Sigmoid colon (tissue), 3 donors: ENCODE results near the gene HOXD11.

ENCODE experiments used
- POLR2A ChIP-seq, 2 donors: fragments of 450-650 bp; IDR thresholded peaks; one replicate each; pipeline ENCODE4 v1.6.1; 2016; ENCODE audit warnings: antibody characterized with exemption in 2 of 2, mild to moderate bottlenecking in 2 of 2, moderate library complexity in 2 of 2
- TF ChIP-seq, protein P1 (sequence below), 4 experiments: fragments of 450-650 bp in 3 of 4; fragments of 200-600 bp in 1 of 4; IDR thresholded peaks; one replicate each; pipeline ENCODE4 v1.5.1; 2016 to 2019; ENCODE audit warnings: antibody characterized with exemption in 4 of 4, mild to moderate bottlenecking in 3 of 4, moderate library complexity in 2 of 4

- TF ChIP-seq, protein P1, sequence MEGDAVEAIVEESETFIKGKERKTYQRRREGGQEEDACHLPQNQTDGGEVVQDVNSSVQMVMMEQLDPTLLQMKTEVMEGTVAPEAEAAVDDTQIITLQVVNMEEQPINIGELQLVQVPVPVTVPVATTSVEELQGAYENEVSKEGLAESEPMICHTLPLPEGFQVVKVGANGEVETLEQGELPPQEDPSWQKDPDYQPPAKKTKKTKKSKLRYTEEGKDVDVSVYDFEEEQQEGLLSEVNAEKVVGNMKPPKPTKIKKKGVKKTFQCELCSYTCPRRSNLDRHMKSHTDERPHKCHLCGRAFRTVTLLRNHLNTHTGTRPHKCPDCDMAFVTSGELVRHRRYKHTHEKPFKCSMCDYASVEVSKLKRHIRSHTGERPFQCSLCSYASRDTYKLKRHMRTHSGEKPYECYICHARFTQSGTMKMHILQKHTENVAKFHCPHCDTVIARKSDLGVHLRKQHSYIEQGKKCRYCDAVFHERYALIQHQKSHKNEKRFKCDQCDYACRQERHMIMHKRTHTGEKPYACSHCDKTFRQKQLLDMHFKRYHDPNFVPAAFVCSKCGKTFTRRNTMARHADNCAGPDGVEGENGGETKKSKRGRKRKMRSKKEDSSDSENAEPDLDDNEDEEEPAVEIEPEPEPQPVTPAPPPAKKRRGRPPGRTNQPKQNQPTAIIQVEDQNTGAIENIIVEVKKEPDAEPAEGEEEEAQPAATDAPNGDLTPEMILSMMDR (IDR thresholded peaks at IDR 0.05) = no peak
- no peak for TF ChIP-seq POLR2A (IDR thresholded peaks at IDR 0.05)
Observed at GRCh38 chr2:176101842-176102241, 5.2 kb upstream of the HOXD11 start.
